SK-N-MC (cell line): ENCODE results near the gene NSUN2.

Experiments used
- DNase-seq: peaks from one replicate; pipeline ENCODE4 v3.0.0-alpha.2; 2011; ENCODE audit warnings: low read depth, low spot score
- H3K27ac ChIP-seq: fragments of 200-600 bp; sonication (generic); 2 replicates; pipeline ENCODE4 v1.5.1; 2016; ENCODE audit warnings: mixed run types
- H3K36me3 ChIP-seq: fragments of 200-600 bp; sonication (generic); 2 replicates; pipeline ENCODE4 v1.6.1; 2017; ENCODE audit warnings: antibody characterized with exemption, low read length, mixed read lengths; ENCODE audit not compliant: insufficient read depth
- H3K4me3 ChIP-seq: fragments of 200-600 bp; sonication (generic); 2 replicates; pipeline ENCODE4 v1.5.1; 2016
- H3K9ac ChIP-seq: fragments of 200-600 bp; sonication (generic); 2 replicates; pipeline ENCODE4 v1.8.0; 2017; ENCODE audit warnings: mixed run types, mixed read lengths; ENCODE audit not compliant: insufficient read length
- H3K9me3 ChIP-seq: fragments of 200-600 bp; sonication (generic); 2 replicates; pipeline ENCODE4 v1.6.1; 2017; ENCODE audit warnings: low read depth, mild to moderate bottlenecking, antibody characterized with exemption, low read length, moderate library complexity, mixed read lengths
- EZH2 ChIP-seq: fragments of 200-600 bp; sonication (generic); IDR thresholded peaks from one replicate; pipeline ENCODE4 v1.6.1; 2017; ENCODE audit warnings: antibody characterized with exemption
- FOXP2 ChIP-seq: optimal IDR thresholded peaks from 2 replicates; pipeline ENCODE3; 2011; ENCODE audit warnings: mild to moderate bottlenecking, moderate library complexity; ENCODE audit not compliant: insufficient read depth; ENCODE audit errors: extremely low read length, control extremely low read depth
- POLR2AphosphoS5 ChIP-seq: IDR thresholded peaks from 2 replicates; pipeline ENCODE4 v1.6.1; 2012; ENCODE audit warnings: mild to moderate bottlenecking, low read depth, low read length, borderline replicate concordance

Gene NSUN2

GRCh38 chr5:6623941-6624340, 8.9 kb downstream of the NSUN2 start:
- peaks cover 92% of the 10 kb centered on the region for H3K36me3 ChIP-seq
- no peak overlapping the region for H3K9ac ChIP-seq
- no peak overlapping the region for H3K27ac ChIP-seq
- H3K4me3 ChIP-seq = no peak overlapping the region
- H3K9me3 ChIP-seq = no peaks in the 10 kb centered on the region
- DNase-seq = no peak
- no peak for TF ChIP-seq EZH2
- no peak for TF ChIP-seq POLR2AphosphoS5
- no peak for TF ChIP-seq FOXP2

DNA sequence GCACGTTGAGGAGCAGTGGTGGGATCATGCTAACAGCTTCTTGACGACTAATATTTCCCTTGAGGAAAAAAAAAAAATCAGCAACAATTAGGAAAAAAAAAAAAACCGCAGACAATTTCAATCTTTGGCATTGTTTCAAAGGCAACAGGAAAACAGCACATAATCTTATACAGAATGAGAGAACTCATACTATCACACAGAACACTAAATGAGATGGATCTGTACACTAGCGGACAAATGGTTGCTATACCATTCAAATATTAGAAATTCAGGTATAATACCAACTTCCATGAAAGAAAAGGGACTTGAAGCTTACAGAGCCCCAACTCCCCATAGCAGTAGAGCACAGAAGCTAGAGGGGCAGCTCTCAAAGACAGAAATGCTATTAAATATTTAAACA, 9.6 kb downstream of the NSUN2 start:
- H3K4me3 ChIP-seq = no peak overlapping the region

DNA sequence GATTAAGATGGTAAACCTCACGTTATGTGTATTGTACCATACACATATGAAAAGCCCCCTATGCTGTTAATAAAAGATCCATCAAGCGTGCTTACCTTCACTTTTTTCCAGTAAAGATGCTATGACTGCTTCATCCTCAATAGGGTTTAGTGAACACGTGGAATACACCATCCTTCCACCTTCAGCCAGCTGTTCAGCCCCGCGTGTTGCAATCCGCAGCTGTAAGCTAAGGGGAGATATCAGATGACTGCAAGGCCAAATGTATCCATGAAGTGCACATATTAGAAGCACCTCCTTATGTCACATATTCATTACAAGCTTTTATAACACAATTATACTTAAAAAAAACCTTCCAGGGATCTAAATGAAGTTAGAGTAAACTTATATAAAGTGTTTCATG, 16.2 kb downstream of the NSUN2 start:
- no peak for DNase-seq
- Histone ChIP-seq H3K27ac (no peak overlapping the region), H3K4me3 (no peak overlapping the region), H3K9me3 (no peaks in the 10 kb centered on the region), H3K9ac (no peak overlapping the region), H3K36me3 (peaks cover 93% of the 10 kb centered on the region)
- TF ChIP-seq EZH2 (no peak), POLR2AphosphoS5 (no peak), FOXP2 (no peak)

More for the DNA sequence above, 9.6 kb downstream of the NSUN2 start:
- no peaks in the 10 kb centered on the region for H3K9me3 ChIP-seq
- no peak for DNase-seq
- H3K27ac ChIP-seq = no peak overlapping the region
- H3K9ac ChIP-seq = no peak overlapping the region
- H3K36me3 ChIP-seq = peaks cover 92% of the 10 kb centered on the region
- TF ChIP-seq POLR2AphosphoS5 (no peak), EZH2 (no peak), FOXP2 (no peak)

DNA sequence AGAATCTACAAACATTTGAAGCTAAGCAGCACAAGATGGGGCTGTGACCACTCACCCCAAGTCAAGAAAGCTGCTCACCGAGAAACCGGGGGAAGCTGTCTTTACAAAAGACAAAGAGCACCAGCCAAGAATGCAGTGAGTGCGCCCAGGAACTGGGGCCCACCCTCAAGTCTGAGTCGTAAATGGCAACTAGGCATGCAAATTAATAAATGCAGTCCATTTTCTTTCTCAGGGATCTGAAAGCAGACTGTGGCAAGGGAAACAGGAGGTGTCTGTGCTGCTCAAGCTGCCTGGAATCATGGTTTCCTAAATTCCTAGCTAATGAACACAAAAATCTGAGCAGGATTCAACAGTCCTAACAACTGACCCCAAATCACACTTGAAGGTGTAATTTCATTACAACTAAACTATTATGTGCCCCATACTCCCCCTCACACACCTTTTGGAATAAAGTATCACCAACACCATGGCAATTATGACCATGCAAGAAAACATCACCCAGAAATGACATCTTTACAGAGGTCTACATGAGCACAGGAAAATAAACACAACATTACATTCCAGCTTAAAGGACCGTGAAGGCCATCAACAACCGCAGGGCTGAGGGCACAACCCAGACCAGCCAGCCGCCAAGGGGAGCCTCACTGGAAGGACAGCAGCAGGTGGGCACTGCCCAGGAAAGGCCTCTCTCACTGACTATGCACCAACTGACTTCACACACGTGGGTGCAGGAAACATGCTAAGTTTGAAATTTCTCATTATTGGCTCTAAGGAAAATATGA, 17.6 kb downstream of the NSUN2 start:
- Histone ChIP-seq H3K9me3 (no peaks in the 10 kb centered on the region), H3K27ac (no peak overlapping the region), H3K9ac (no peak overlapping the region), H3K36me3 (peaks cover 97% of the 10 kb centered on the region), H3K4me3 (no peak overlapping the region)
- TF ChIP-seq POLR2AphosphoS5 (no peak), FOXP2 (no peak), EZH2 (no peak)
- DNase-seq = no peak

DNA sequence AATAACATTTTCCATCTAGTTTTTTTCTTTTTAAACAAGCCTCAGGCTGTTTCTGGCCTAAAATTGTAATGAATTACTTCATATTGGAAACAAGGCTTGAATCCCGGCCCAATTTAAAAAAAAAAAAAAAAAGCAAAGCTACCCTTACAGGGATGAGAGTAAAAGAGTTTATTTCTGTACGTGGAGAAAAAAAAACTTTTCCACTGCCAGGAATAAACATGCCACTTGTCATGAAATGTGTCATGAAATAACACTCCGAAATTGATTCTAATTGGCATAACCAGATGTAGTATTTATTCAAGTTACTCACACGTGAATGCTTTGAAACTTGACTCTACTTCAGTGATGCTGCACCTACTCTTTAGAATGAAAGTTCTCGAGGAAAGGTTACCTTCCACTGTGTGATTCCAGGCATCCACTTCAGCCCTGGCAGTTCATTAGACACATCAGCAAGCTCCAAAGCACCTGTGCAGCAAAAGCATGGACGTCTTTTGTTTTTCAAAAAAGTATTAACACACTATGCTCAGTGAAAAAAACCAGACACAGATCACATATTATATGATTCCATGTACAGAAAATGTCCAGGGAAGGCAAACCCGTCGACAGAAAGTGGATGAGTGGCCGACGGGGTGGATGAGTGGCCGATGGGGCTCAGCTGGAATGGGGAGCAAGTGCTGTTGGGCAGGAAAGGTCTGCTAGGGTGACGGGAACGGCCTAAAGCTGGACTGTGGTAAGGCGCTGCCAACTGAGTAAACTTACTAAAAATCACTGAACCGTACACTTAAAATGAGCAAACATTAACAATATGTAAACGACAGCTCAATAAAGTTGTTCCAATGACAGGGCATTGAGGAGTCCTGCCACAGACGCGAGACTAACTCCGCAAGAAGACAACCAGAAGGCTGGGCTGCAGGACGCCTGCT, 21.2 kb downstream of the NSUN2 start:
- no peak overlapping the region for H3K4me3 ChIP-seq
- peaks cover 98% of the 10 kb centered on the region for H3K36me3 ChIP-seq
- H3K9ac ChIP-seq = no peak overlapping the region
- no peaks in the 10 kb centered on the region for H3K9me3 ChIP-seq
- no peak for DNase-seq
- no peak overlapping the region for H3K27ac ChIP-seq
- TF ChIP-seq FOXP2 (no peak), POLR2AphosphoS5 (no peak), EZH2 (no peak)

DNA sequence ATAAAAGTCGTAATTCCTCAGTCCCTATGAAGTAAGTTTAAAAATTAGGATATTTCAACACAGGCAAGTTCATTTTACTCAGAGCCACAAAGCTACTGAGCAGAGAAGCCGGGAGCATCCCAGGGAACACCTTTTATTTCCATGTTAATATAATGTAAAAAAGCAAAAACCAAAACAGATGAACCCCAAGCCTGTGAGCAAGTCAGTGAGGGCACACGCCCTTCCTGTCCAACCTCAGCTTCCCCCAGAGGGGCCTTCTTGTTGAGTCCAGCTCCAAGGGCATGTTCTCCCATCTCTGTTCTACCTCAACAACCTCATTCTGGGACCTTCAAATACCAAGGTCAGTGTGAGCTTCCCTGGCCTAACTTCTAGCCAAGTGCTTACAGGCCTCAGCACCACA, 24.8 kb downstream of the NSUN2 start:
- no peaks in the 10 kb centered on the region for H3K9me3 ChIP-seq
- no peak overlapping the region for H3K9ac ChIP-seq
- H3K4me3 ChIP-seq = no peak overlapping the region
- H3K36me3 ChIP-seq = peaks cover 95% of the 10 kb centered on the region
- TF ChIP-seq EZH2 = no peak
- TF ChIP-seq FOXP2 = no peak
- no peak for TF ChIP-seq POLR2AphosphoS5
- no peak overlapping the region for H3K27ac ChIP-seq
- DNase-seq = no peak

GRCh38 chr5:6607559-6607936, 25.3 kb downstream of the NSUN2 start:
- peaks cover 95% of the 10 kb centered on the region for H3K36me3 ChIP-seq
- DNase-seq = no peak
- no peaks in the 10 kb centered on the region for H3K9me3 ChIP-seq
- TF ChIP-seq POLR2AphosphoS5 (no peak), EZH2 (no peak), FOXP2 (no peak)
- no peak overlapping the region for H3K4me3 ChIP-seq
- H3K9ac ChIP-seq = no peak overlapping the region
- no peak overlapping the region for H3K27ac ChIP-seq

- no peak for DNase-seq
- H3K9me3 ChIP-seq = no peaks in the 10 kb centered on the region
- H3K27ac ChIP-seq = no peak overlapping the region
- no peak overlapping the region for H3K4me3 ChIP-seq
- peaks cover 95% of the 10 kb centered on the region for H3K36me3 ChIP-seq
- TF ChIP-seq EZH2 (no peak), POLR2AphosphoS5 (no peak), FOXP2 (no peak)
- H3K9ac ChIP-seq = no peak overlapping the region
These were observed 25.8 kb downstream of the NSUN2 start for GRCh38 chr5:6606884-6607558.
